ENCODE data around the gene PAN3.

DNA sequence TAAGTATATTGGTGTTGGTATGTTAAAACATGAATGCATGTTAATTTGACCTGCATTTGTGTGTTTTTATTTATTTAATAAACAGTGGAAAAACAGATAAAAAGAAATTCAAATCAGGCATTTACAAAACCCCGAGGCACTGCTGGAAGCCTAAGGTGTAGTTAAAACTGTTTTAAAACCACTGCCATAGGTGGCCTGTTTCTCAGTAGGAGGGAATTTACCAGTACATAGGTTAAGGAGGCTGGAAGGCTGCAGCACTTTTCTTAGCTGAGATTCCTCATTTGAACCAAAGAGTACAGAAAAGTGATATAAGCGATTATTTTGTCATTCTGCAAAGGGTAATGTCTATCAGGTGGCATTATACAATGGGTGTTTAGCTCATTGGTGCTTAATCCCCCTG, 99.6 kb downstream of the PAN3 start:
- TF ChIP-seq EP300 (IDR thresholded peaks at IDR 0.05) (no peak), POLR2A (IDR thresholded peaks at IDR 0.05) (no peak)

All from sigmoid colon (tissue), 4 donors.